ENCODE results near the gene PDE4DIP. TPM values are rescaled to one million over a fixed set of nuclear protein-coding genes. Genes with fewer than 3 reads are reported as not detected.
"Not testable (repeated sequence)": the region's sequence is repeated elsewhere in the genome, so short reads cannot be mapped to it uniquely, and the experiment has no call there.

The PDE4DIP gene
- total RNA-seq, 2 donors from 2014 or later: 17.8 to 33.8 TPM

DNA sequence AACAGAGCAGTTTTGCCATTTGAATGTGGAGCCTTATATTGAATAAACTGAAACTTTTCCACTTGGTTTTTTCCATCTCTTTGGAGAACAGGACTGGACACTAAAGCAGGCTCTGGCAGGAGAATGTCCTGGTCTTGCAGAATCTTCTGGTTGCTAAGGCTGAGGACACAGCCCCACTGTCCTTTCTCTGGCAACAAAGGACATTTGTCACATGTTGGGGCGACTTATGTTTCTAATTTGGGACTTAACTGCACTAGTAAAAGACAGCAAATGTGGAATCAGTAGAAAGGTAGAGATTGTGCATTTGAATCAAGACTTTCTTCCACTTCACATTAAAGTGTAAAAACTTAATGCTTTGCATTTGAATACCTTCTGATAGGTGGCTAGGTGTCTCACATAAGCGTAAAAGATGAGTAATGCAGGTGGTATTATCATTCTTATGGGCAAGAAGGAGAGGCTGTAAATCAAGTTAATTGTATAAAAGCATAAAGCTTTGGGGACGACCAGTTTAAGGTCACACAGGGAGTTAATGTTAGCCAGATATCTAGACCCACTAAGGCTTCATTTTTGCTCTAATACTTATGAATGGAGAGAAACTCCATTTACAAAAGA is 74.7 kb downstream of the PDE4DIP start:
- H3K9me3 Mint-ChIP-seq; ATAC-seq; H3K4me1 Mint-ChIP-seq (ENCODE audit: low read depth in 2 of 2); H3K36me3 Mint-ChIP-seq; H3K4me3 Mint-ChIP-seq; H3K27me3 Mint-ChIP-seq; H3K27ac Mint-ChIP-seq; DNase-seq (ENCODE audit: low spot score): not testable (repeated sequence)

DNA sequence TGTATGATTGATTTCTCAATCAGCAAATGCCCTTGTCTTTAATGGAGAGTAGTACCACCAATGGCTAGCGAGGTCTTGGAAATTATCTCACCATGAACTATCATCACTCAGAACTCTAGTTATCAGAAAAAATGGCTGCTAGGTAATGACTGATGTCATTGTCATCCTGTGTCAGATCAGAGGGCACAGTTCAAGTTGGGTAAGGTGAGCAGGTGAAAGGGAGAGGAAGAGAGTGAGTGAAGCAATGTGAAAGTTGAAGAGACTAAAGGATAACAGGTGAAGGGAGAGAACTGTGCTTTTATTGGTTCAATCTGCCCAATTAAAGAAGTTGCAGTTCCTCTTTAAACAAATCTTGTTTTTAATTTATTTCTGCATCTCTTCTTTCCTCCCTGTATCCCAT is 76.8 kb downstream of the PDE4DIP start:
- ATAC-seq; H3K27me3 Mint-ChIP-seq; H3K9me3 Mint-ChIP-seq; H3K4me3 Mint-ChIP-seq; H3K36me3 Mint-ChIP-seq; H3K27ac Mint-ChIP-seq; H3K4me1 Mint-ChIP-seq (ENCODE audit: low read depth in 2 of 2); DNase-seq (ENCODE audit: low spot score): not testable (repeated sequence)

DNA sequence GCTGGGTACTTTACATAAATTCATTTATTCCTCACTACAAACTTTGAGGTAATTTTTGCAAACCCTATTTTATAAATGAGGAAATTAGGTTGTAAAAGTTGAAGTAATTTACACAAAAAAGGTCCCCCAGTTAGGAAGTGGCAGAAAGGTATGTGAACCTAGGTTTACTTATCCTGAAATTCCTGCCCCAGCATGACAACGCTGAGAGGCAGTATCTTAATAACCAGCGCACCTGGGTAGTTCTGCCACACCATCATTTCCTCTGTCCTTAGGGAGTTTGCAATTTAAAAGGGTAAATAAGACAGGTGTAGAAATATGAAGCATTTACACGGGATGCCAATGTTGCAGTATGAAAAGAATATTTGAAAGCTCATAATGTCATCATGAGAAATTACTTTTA is 79.6 kb downstream of the PDE4DIP start:
- not testable (repeated sequence) for H3K9me3 Mint-ChIP-seq; H3K27ac Mint-ChIP-seq; H3K36me3 Mint-ChIP-seq; H3K27me3 Mint-ChIP-seq; H3K4me3 Mint-ChIP-seq; DNase-seq (ENCODE audit: low spot score); H3K4me1 Mint-ChIP-seq (ENCODE audit: low read depth in 2 of 2); ATAC-seq

DNA sequence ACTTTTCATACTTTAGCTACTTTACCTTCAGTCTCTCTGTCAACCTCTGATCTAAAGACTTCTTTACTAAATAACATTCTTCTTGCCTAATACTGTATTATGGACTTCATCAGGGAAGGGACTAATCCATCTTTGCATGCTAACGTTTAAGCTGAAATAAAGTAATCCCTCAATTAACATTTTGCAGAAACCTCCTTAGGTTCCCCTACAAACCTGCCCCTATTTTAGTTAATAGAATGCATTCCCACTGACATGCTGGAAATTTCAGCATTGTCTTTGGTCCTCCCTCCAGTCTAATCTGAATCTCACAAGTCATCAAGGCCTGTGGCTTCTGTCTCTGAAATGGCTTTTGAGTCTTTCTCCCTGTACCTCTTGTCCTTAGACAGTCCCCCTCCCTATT is 83.4 kb downstream of the PDE4DIP start:
- not testable (repeated sequence) for H3K27me3 Mint-ChIP-seq; ATAC-seq; DNase-seq (ENCODE audit: low spot score); H3K36me3 Mint-ChIP-seq; H3K9me3 Mint-ChIP-seq; H3K4me3 Mint-ChIP-seq; H3K27ac Mint-ChIP-seq; H3K4me1 Mint-ChIP-seq (ENCODE audit: low read depth in 2 of 2)

DNA sequence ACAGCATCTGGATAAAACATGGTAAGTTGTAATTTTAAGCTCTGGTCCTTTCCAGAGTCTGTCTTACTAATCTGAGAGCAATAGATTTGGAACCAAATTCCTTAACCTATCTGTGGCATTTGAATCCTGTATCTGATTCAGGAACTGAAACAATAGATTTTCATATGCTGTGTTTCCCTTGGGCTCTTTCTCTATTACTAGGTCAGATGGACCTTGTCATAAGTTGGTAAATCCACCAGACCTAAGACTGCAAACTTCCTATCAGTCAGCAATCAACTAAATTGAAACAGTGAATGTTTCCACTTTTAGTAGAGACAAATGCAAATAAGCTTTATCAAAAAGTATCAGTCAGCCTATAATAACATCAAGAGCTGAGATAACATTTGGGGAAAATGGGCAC is 85.0 kb downstream of the PDE4DIP start:
- not testable (repeated sequence) for H3K9me3 Mint-ChIP-seq; H3K36me3 Mint-ChIP-seq; H3K4me1 Mint-ChIP-seq (ENCODE audit: low read depth in 2 of 2); ATAC-seq; DNase-seq (ENCODE audit: low spot score); H3K27me3 Mint-ChIP-seq; H3K27ac Mint-ChIP-seq; H3K4me3 Mint-ChIP-seq

DNA sequence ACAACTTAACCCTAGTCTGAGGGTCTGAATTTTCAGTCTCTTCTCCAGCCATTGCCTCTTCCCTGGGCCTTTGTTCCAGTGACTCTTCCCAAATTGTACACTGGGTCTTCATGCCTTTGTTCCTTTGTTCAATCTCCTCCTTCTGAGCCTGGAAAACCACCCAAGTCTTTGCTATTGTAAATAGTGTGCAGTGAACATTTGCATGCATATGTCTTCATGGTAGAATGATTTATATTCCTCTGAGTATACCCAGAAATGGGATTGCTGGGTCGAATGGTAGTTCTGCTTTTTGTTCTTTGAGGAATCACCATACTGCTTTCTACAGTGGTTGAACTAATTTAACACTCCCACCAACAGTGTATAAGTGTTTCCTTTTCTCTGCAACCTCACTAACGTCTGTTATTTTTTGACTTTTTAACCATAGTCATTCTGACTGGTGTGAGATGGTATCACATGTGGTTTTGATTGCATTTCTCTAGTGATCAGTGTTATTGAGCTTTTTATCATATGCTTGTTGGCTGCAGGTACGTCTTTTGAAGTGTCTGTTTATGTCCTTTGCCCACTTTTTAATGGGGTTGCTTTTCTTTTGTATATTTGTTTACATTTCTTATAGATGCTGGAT is 91.3 kb downstream of the PDE4DIP start:
- H3K27me3 Mint-ChIP-seq; H3K9me3 Mint-ChIP-seq; H3K36me3 Mint-ChIP-seq; H3K27ac Mint-ChIP-seq; H3K4me1 Mint-ChIP-seq (ENCODE audit: low read depth in 2 of 2); ATAC-seq; H3K4me3 Mint-ChIP-seq; DNase-seq (ENCODE audit: low spot score): not testable (repeated sequence)

DNA sequence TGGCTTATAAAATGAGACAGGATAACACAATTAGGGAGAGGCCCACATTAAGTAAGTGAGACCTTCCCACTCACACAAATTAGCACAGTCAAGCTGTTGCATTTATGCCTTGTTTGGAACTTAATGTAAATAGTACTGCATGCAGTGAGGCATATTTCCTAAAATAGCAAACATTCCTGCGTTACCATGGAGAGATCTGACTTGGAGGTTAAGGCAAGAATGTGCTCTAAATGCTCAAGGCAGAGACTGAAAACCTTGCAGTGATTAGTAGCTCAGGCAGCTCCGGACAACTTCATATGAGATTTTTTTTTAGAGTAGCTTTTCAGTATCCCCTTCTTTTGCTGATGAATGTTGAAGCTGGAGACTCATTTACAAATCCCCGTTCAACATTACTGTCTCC is 98.7 kb downstream of the PDE4DIP start:
- not testable (repeated sequence) for H3K27ac Mint-ChIP-seq; ATAC-seq; H3K9me3 Mint-ChIP-seq; H3K27me3 Mint-ChIP-seq; DNase-seq (ENCODE audit: low spot score); H3K36me3 Mint-ChIP-seq; H3K4me3 Mint-ChIP-seq; H3K4me1 Mint-ChIP-seq (ENCODE audit: low read depth in 2 of 2)

DNA sequence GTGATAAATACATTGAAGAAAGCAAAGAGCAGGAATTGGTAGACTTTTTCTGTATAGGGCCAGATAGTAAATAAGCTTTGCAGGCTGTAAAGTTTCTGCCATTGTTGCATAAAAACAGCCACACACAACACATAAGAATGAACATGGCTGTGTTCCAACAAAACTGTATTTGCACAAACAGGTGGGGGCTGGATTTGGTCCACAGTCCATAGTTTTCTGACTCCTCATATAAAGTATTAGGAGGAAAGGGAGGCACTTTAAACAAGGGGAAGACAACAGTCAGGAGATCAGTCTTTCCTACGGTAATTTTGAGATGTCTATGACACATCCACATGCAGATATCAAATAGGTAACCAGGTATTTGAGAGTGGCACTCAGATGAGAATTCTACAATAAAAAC is 100.9 kb downstream of the PDE4DIP start:
- H3K4me1 Mint-ChIP-seq (ENCODE audit: low read depth in 2 of 2); H3K27ac Mint-ChIP-seq; H3K27me3 Mint-ChIP-seq; H3K4me3 Mint-ChIP-seq; H3K36me3 Mint-ChIP-seq; H3K9me3 Mint-ChIP-seq; ATAC-seq; DNase-seq (ENCODE audit: low spot score): not testable (repeated sequence)

DNA sequence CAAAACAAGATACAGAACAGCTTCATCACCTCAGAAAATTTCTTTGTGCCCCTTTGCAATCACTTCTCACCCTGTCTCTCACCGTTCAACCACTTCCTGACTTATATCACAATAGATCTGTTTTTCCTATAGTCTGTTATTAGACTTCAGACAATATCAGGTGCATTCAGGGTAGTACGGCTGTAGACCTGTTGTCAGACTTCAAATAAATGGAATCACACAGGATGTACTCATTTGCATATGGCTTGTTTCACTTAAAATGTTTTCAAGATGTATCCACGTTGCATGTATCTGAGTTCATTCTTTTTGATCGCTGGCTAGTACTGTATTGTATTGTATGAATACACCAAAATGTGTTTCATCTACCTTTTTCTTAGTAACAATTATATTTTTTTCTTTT is 104.5 kb downstream of the PDE4DIP start:
- not testable (repeated sequence) for H3K4me1 Mint-ChIP-seq (ENCODE audit: low read depth in 2 of 2); H3K9me3 Mint-ChIP-seq; H3K27ac Mint-ChIP-seq; ATAC-seq; H3K4me3 Mint-ChIP-seq; H3K36me3 Mint-ChIP-seq; H3K27me3 Mint-ChIP-seq; DNase-seq (ENCODE audit: low spot score)

DNA sequence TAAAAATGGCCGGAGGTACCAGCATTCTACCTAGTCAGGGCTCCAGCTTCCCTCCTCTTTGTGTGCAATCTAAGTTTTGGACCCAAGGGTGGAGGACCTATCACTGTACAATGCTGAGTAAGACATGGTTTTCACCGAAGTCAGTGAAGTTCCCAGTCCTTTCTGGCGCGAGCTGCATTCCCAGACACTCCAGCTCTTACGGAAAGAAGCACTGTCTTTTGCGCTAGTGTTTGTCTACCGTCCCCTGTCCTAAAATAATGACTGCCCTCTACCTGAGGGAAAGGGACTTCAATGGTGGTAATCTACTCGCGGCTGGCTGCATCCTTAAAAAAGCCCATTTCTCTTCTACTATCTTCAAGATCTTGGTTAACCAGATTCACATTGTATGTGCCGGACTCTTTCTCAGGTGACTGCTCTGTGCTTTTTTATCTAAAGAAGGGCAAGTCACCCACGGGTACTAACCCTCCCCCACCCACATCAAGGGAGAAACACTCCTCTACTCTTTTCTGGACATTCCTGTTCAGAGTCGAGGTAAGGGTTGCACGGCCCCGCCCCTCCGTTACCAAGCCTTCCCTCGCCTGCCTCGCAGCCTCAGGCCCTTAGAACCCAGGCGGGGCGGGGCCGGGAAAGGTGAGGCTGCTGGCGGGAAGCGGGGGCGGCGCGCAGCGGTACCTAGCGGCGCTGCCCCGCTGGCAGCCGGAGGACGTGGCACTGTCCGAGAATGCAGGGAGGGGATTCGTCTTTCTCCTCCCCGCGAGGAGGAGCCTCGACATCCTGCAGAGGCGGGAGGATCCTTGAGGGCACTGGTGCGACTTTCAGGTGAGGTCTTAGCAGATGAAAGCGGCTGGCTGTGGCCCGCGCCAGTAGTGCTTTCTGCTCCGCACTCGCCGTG is 107.4 kb downstream of the PDE4DIP start:
- Mint-ChIP-seq H3K4me3 (peak overlapping the region; percentile 88), H3K4me1 (ENCODE audit: low read depth in 2 of 2) (peaks cover 6 to 12% of the 10 kb centered on the region in 2 donors), H3K27ac (peak overlapping the region; percentile 77 to 79)
- not testable (repeated sequence) for H3K36me3 Mint-ChIP-seq, H3K27me3 Mint-ChIP-seq, H3K9me3 Mint-ChIP-seq
- ATAC-seq (peak; percentile 90 to 91), DNase-seq (ENCODE audit: low spot score) (peak; percentile 83)

DNA sequence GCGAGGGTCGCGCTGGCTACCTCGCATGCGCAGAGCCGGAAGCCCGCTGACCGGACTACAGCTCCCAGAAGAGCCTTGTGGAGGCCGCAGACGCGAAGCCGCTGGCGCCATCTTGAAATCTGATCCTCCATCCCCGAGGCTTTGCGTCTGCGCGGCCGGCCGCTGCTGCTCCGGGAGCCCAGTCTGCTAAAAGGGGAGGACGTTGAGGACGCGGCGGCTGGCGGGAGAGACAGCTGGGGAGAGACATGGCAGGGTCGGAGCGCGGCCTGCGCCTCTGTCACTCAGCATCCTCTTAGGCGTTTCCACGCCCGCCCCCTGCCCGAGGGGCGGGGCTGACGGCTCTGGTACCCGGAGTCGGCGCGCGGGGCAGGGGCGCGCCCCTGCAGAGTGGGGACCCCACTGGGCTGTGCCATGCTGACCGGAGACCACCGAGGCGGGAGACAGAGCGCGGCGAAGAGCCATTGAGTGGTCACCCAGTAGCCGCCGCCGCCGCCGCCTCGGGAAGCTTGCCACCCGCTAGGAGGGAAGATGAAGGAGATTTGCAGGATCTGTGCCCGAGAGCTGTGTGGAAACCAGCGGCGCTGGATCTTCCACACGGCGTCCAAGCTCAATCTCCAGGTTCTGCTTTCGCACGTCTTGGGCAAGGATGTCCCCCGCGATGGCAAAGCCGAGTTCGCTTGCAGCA is 108.2 kb downstream of the PDE4DIP start:
- peak overlapping the region; percentile 77 to 79 for H3K27ac Mint-ChIP-seq
- H3K4me3 Mint-ChIP-seq: peak overlapping the region; percentile 88
- H3K27me3 Mint-ChIP-seq: not testable (repeated sequence)

DNA sequence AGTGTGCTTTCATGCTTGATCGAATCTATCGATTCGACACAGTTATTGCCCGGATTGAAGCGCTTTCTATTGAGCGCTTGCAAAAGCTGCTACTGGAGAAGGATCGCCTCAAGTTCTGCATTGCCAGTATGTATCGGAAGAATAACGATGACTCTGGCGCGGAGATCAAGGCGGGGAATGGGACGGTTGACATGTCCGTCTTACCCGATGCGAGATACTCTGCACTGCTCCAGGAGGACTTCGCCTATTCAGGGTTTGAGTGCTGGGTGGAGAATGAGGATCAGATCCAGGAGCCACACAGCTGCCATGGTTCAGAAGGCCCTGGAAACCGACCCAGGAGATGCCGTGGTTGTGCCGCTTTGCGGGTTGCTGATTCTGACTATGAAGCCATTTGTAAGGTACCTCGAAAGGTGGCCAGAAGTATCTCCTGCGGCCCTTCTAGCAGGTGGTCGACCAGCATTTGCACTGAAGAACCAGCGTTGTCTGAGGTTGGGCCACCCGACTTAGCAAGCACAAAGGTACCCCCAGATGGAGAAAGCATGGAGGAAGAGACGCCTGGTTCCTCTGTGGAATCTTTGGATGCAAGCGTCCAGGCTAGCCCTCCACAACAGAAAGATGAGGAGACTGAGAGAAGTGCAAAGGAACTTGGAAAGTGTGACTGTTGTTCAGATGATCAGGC is 108.8 kb downstream of the PDE4DIP start:
- H3K27ac Mint-ChIP-seq; H3K9me3 Mint-ChIP-seq; H3K27me3 Mint-ChIP-seq; H3K36me3 Mint-ChIP-seq; DNase-seq (ENCODE audit: low spot score): not testable (repeated sequence)
- Mint-ChIP-seq H3K4me3 (peak overlapping the region; percentile 72), H3K4me1 (ENCODE audit: low read depth in 2 of 2) (peaks cover 6 to 12% of the 10 kb centered on the region in 2 donors)
- ATAC-seq: peak in 1 of 2 donors; percentile 4

More for the DNA sequence above, 108.2 kb downstream of the PDE4DIP start:
- peaks cover 6 to 12% of the 10 kb centered on the region in 2 donors for H3K4me1 Mint-ChIP-seq (ENCODE audit: low read depth in 2 of 2)
- DNase-seq (ENCODE audit: low spot score) (peak; percentile 83), ATAC-seq (peak; percentile 90 to 94)
- not testable (repeated sequence) for H3K36me3 Mint-ChIP-seq, H3K9me3 Mint-ChIP-seq

DNA sequence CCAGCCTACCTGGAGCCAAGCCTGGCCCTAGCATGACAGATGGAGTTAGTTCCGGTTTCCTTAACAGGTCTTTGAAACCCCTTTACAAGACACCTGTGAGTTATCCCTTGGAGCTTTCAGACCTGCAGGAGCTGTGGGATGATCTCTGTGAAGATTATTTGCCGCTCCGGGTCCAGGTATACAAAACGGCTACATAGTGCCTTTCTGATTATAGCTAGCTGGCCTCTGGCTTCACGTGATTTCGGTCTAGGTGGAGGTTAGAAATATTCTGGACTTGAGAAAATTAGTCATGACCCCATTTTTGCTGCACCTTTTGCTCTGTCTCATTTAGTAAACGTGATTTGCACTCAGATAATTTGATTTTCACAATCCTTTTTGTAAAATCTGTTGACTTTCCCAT is 109.5 kb downstream of the PDE4DIP start:
- not testable (repeated sequence) for ATAC-seq; H3K36me3 Mint-ChIP-seq; DNase-seq (ENCODE audit: low spot score); H3K27ac Mint-ChIP-seq; H3K9me3 Mint-ChIP-seq; H3K27me3 Mint-ChIP-seq
- H3K4me3 Mint-ChIP-seq: peak overlapping the region; percentile 67
- H3K4me1 Mint-ChIP-seq (ENCODE audit: low read depth in 2 of 2): peaks cover 6 to 12% of the 10 kb centered on the region in 2 donors

All from natural killer cell treated with Interleukin-12 subunit alpha and Interleukin-12 subunit beta and Interleukin-15 and Interleukin-18, amount 100 ng/mL, for 72 hours (primary cell).